GM21723 (cell line): Measurements from ENCODE around the gene ZP4.

Source experiments
- ATAC-seq: cut with Tn5 transposase; IDR thresholded peaks from one replicate; pipeline ENCODE4 v1.9.1; 2021; ENCODE audit warnings: mild to moderate bottlenecking, moderate library complexity; ENCODE audit not compliant: unreplicated experiment

ZP4 gene, protein sequence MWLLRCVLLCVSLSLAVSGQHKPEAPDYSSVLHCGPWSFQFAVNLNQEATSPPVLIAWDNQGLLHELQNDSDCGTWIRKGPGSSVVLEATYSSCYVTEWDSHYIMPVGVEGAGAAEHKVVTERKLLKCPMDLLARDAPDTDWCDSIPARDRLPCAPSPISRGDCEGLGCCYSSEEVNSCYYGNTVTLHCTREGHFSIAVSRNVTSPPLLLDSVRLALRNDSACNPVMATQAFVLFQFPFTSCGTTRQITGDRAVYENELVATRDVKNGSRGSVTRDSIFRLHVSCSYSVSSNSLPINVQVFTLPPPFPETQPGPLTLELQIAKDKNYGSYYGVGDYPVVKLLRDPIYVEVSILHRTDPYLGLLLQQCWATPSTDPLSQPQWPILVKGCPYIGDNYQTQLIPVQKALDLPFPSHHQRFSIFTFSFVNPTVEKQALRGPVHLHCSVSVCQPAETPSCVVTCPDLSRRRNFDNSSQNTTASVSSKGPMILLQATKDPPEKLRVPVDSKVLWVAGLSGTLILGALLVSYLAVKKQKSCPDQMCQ

GRCh38 chr1:237890822-237891221, at the start of gene ZP4:
Gene ZP4 (minus strand): TSS chr1:237890922. CDS start chr1:237890635, 287 bp downstream.
- no peak for ATAC-seq

GRCh38 chr1:237938553-237938952, 47.8 kb upstream of the ZP4 start:
- ATAC-seq: no peak

DNA sequence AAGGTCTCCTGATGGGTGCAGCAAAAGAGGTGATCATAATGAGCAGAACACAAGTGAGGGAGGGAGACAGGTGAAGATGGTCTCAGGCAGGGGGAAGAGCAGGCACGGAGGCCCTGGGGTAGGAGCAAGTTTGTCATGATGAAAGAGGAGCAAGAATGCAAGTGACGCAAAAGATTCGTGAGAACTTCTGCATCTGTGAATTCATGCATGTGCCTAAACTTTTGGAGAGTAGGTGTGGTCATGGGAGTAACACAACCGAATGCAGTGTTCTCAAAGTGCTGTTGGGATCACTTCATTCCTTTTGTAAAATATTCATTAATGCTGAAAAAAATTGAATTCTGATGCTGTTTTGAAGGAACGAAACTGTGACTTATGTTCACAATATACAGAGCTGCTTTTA, 47.3 kb upstream of the ZP4 start:
- no peak for ATAC-seq

- no peak for ATAC-seq
Observed at GRCh38 chr1:237932816-237933215, 42.1 kb upstream of the ZP4 start.

GRCh38 chr1:237931581-237931980, 40.9 kb upstream of the ZP4 start:
- ATAC-seq: no peak

GRCh38 chr1:237927198-237927597, 36.5 kb upstream of the ZP4 start:
- no peak for ATAC-seq

GRCh38 chr1:237921306-237921705, 30.6 kb upstream of the ZP4 start:
- no peak for ATAC-seq

DNA sequence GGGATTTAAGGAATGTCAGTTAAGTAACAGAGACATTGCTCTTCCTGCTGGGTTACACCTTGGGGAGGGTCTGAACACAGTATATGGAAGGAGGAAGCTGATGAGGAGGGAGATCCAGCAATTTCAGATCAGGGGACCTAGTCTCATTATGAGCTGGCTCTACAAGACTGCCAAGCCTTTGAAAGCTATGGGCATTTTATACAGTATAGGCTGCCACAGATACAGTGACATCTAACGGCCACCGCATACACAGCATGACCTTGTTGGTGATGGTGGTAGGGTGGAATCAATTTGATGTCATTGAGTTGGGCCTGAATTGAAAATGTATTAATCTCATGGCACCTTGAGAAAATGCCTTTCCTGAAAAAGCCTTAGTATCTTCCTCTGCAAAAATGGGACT, 22.6 kb upstream of the ZP4 start:
- no peak for ATAC-seq

DNA sequence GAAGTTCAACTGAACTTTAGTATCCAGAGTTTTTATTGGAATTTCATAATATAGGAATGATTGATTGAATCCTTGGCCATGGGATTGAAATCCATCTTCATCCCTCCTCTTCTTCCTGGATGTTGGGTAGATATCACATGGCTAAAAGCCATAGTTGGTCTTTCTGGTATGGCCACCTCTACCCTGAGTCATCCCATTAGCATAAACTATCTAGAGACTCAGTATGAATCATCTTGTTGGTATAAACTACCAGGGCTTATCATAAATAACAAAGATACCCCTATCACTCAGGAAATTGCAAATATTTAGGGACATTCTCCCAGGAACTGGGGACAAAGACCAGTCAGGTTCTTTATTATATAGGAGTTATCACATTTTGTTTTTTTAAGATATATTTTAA, 21.2 kb upstream of the ZP4 start:
- ATAC-seq: no peak

- ATAC-seq: no peak
Observed at GRCh38 chr1:237910834-237911233, 20.1 kb upstream of the ZP4 start.

DNA sequence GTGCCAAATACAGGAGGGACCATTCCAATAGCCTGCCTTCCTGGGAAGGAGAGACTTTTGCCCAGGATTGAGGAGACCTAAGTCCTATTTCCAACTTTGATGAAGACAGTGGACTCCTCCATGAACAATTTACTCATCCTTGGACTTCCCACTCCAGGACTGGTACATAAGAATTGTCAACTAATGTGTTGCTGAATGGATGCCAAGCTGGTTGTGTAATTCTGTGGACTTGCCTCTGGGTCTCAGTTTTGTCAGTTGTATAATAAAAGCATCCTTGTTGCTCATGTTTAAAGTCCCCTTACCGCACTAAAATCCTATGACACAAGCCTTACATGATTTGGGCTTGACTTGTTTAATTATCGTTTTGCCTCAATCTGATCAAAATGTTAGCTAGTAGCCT, 13.2 kb upstream of the ZP4 start:
- no peak for ATAC-seq

DNA sequence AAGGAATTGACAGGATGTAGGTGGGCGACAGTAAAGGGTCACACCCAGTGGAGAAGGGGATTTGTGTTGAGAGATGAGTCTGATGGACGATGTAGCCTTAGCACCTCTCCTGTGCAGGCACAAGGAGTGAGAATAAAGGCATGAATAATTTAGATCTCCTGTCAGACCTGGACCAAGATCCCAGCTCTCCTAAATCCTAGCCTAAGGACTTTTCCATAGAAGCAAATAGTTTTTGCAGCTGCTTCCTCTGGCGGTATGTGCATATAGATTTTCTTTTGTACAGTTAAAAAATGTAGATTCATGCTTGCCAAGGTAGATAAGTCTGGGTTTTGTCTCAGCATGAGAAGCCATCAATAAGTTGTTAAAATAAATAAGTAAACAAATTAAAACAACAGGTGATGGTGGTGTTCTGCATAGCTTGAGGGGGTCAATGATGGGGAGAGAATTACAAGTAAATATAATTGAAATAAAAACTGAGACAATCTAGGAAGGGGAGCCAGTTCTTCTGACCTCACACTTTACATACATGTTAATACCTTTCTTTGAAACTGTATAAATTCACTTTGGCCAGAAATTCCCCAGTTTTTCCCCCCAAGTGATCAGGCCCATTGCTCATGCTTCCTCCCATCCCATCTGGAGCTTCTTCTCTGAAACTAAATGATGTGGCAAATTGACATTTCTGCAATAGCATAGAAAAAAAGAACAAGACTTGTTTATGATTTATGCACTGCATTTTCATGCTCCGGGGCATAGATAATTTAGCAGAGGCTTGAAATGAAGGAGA, 12.4 kb upstream of the ZP4 start:
- ATAC-seq: no peak

DNA sequence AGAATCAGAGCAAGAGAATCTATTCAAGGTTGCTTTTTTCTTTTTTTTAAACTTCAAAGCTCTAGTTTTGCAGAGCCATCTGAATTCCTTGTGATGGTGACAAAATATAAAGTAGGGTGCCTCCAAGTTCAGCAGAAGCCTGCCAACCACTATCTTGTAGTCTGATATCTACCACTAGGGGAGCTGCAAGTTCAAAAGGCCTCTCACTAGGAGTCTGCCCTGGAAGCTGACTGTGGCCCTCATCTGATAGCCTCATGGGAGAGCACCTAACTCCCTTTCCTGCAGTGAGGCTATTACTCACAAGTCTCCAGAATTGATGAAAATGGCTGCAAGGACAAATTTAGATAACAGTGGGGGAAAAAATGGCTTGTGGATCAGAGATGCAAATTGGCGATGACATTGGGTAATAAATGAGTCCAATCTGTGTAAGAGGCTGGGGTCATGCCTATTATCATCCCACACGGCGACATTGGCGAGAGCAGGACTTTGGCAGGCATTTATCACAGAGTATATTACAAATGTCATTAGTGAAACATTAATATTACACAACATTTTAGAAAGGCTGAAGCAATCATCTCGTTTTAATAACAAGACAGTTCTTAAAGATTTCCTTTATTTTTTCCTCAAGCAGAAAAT, 10.7 kb upstream of the ZP4 start:
- ATAC-seq: no peak

GRCh38 chr1:237895630-237896029, 4.9 kb upstream of the ZP4 start:
- no peak for ATAC-seq

DNA sequence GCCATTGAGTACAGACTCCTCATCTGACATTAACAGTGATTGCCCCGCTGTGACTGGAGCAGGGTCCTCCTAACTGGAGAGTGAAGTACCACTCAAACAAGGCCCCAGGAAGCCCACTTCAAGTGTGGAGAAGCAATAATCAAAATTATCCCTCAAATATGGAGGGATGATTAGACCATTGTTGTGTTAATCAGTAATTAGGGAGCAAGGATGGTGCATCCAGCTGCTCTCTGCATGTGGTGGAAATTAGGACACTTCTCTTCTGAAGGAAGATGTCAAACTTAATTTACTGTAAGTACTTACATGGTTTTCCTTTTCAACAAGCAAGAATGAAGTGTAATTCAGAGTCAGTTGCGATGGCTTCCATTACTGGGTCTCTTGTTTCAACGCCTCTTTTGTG, 3.4 kb upstream of the ZP4 start:
- no peak for ATAC-seq

GRCh38 chr1:237891979-237892378, 1.3 kb upstream of the ZP4 start:
- no peak for ATAC-seq

GRCh38 chr1:237891266-237891665, 544 bp upstream of the ZP4 start:
- no peak for ATAC-seq

- no peak for ATAC-seq
Observed at GRCh38 chr1:237890416-237890815, 306 bp downstream of the ZP4 start.

DNA sequence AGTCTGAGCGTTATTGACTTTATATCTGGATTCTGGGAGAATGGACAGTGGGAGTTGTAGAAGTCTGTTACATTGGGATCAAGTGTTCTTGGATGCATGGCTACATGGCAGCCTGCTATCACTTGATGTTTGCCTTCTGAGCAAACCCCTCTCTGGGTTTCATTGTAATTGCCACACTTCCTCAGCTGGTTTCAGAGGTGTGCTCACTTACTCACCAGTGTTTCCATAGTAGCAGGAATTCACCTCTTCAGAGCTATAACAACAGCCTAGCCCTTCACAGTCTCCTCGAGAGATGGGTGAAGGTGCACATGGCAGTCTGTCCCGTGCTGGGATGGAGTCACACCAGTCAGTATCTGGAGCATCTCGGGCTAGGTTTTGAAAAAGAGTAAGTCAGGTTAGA, 2.6 kb downstream of the ZP4 start:
- no peak for ATAC-seq

GRCh38 chr1:237887542-237887941, 3.2 kb downstream of the ZP4 start:
- ATAC-seq: no peak

DNA sequence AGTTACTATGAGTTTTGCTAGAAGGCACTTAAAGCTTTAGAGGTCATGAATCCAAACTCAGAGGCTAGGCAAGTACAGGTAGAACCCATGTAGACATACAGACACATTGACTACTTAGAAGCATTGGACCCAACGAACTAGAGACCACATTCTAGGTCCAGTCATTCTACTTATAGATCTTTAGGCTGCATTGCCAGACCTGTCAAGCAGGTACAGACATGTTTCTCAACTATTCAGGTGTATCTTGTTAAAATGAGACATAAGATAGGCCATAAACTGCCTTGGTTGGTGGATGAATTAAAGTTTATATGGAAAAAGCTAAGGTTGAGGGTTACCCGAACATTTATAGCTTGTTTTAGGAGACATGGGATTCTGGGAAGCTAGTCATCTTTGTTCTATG, 6.5 kb downstream of the ZP4 start:
- no peak for ATAC-seq

GRCh38 chr1:237879195-237879594, 11.5 kb downstream of the ZP4 start:
- ATAC-seq: no peak
